ENCODE measurements around the gene UBE2D2. TPM values are rescaled to one million over a fixed set of nuclear protein-coding genes. Genes with fewer than 3 reads are reported as not detected.

The UBE2D2 gene
- total RNA-seq, 3 donors from 2014 or later, result 139 to 145 (median 140) TPM

DNA sequence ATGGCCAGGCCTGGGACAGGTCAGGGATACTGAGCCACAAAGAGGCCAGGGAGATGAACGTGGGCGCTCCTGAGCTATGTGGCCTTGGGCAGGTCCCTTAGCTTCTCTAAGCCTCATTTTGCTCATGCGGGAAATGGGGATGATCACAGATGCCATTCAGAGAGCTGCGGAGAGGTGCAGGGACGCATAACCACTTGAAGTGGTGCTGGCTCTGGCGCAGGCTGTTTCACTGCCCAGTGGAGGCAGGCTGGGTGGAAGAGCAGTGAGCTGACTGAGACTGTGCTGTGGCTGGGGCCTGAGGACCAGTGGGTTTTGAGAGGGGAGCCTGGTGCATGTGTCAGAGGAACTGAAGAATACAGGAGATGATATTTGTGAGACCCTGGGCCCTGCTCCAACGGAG lies 105.4 kb downstream of the UBE2D2 start:
- TF ChIP-seq, protein P1, sequence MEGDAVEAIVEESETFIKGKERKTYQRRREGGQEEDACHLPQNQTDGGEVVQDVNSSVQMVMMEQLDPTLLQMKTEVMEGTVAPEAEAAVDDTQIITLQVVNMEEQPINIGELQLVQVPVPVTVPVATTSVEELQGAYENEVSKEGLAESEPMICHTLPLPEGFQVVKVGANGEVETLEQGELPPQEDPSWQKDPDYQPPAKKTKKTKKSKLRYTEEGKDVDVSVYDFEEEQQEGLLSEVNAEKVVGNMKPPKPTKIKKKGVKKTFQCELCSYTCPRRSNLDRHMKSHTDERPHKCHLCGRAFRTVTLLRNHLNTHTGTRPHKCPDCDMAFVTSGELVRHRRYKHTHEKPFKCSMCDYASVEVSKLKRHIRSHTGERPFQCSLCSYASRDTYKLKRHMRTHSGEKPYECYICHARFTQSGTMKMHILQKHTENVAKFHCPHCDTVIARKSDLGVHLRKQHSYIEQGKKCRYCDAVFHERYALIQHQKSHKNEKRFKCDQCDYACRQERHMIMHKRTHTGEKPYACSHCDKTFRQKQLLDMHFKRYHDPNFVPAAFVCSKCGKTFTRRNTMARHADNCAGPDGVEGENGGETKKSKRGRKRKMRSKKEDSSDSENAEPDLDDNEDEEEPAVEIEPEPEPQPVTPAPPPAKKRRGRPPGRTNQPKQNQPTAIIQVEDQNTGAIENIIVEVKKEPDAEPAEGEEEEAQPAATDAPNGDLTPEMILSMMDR (IDR thresholded peaks at IDR 0.05), result no peak
- no peak for ATAC-seq
- H3K4me1 ChIP-seq (ENCODE audit: low read depth), result peaks cover 9% of the 10 kb centered on the region
- no peak overlapping the region for H3K4me3 ChIP-seq
- no peaks in the 10 kb centered on the region for H3K36me3 ChIP-seq (ENCODE audit: low read depth)
- DNase-seq, result no peak
- intact Hi-C loops (cut with DNase I, micrococcal nuclease), result no loop called here
- H3K9me3 ChIP-seq, result no peaks in the 10 kb centered on the region

DNA sequence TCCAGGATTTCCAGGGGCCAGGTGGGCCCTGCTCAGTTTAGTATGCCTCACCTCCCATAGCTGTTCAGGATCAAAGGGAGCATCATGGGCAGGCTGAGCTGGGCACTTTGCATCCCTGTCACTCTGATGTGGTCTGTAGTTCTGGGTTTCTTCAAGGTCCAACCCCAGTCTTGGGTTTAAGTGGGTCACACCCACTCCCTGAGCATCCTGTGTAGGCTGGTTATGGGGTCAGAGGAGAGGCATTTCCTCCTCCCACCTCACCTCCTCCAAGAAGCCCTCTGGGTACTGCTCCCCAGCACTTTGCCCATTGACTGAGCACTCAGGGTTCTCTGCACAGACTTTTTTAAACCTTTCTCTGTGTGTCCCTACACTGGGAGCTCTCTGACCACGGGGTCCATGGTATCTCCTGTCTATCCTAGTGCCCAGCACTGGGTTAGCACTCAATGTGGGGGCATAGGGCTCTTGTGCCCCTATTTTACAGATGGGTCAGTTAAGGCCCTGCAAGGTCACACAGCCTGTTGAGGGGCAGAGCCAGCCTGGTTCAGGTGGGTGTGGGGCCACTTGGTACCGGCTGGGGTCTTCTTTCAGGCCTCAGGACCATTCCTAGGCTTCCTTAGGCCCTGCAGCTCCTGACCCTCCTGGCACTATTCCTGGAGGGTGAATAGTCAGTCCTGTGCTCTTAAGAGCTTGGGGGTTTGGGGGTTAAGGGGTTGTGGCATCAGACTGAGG lies 106.0 kb downstream of the UBE2D2 start:
- Histone ChIP-seq H3K36me3 (ENCODE audit: low read depth) (no peaks in the 10 kb centered on the region), H3K9me3 (no peaks in the 10 kb centered on the region), H3K4me1 (ENCODE audit: low read depth) (peaks cover 9% of the 10 kb centered on the region), H3K4me3 (no peak overlapping the region)
- DNase-seq, result no peak
- TF ChIP-seq, protein P1 (IDR thresholded peaks at IDR 0.05), result no peak
- no peak for ATAC-seq
- intact Hi-C loops (cut with DNase I, micrococcal nuclease), result no loop called here

DNA sequence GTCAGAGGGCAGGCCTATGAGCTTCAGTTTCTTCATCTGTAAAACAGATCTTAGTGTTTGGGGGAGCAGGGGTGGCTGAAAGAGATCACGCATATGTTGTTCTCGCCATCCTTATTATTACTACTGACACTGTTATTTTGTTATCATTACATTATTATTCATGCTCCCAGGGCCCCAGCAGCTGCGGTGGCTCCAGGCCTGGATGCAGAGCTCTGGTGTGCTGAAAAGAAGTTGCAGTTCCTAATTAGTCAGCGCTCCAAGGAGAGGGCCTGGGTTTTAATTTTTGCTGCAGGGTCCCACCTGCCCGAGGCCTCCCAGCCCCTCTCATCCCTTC lies 106.6 kb downstream of the UBE2D2 start:
- TF ChIP-seq, protein P1 (IDR thresholded peaks at IDR 0.05), result no peak
- DNase-seq (no peak), ATAC-seq (no peak)
- no peak overlapping the region for H3K4me3 ChIP-seq
- no peaks in the 10 kb centered on the region for H3K9me3 ChIP-seq
- intact Hi-C loops (cut with DNase I, micrococcal nuclease), result no loop called here
- no peaks in the 10 kb centered on the region for H3K36me3 ChIP-seq (ENCODE audit: low read depth)
- peaks cover 9% of the 10 kb centered on the region for H3K4me1 ChIP-seq (ENCODE audit: low read depth)

DNA sequence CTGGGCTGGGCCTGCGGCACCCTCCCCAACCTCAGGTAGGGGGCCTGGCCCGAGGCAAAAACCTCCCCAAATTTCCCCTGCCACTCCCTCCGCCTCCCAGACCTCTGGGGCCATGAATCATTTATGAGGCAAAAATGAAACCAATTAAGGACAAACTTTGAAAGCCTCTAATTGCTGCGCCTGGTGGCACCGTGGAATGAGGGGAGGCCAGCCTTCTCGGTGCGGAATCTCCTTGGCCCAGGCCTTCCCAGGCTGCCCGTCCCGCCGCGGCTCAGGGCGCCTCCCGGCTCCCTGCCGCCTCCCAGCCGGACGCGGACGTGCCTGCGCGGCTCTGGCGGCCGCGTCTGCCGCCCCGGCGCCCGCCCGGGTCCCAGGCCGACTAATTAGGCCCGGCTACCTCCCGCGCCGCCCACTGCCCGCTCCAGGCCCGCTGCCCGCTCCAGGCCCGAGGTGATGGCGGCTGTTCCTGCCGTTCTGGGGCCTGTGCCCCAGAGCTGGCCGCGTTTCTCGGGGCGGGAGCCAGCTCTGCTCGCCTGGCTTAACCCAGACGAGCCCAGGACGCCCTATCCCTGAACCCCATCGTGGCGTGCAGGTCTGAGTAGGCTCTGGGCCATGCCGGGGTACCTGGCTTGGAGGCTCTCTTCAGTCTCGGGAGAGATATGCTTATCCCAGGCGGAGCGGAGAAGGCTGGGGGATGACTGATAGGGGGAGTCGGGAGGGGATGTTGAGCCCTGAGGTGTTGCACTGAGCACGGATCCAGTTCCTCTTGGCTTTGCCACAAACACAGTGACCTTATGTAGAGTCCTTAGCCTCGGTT lies 107.1 kb downstream of the UBE2D2 start:
- DNase-seq (no peak), ATAC-seq (peak; percentile 44)
- Histone ChIP-seq H3K4me1 (ENCODE audit: low read depth) (peaks cover 9% of the 10 kb centered on the region), H3K4me3 (peak overlapping the region; percentile 3), H3K36me3 (ENCODE audit: low read depth) (no peaks in the 10 kb centered on the region), H3K9me3 (no peaks in the 10 kb centered on the region)
- intact Hi-C loops (cut with DNase I, micrococcal nuclease), result no loop called here
- TF ChIP-seq, protein P1 (IDR thresholded peaks at IDR 0.05), result no peak

DNA sequence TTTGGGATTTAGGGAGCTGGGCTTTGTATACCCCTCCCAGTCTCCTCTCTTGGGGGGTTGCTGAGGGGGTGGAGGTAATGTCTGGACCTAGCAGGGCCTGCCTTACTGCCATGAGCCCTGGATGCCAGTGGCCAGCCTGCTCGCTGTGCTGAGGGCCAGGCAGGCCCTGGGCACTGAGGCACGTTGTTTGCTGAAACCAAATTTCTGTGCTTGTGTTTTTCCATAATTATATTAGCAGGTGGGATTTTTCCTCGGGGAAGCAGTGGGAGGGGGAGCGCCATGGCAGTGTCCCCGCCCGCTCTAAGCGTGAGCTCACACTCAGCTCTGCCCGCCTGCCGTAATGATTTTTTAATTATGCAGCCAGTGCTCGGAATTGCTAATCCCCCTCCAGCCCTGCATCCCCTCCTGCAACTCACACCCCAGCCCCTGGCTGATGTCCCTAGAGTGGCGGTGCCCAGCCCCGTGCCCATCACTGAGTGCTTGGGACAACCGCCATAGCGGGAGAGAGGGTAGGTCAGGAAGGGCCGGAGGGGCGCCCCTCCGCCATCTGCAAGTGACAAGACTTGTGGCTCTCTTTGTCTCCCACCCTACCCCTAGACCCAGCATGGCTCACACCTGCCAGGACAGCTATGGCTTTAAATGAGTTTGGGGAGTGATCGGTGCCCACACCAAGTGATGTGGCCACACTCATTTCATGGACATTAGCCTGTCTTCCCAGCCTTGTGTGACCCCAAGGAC lies 108.0 kb downstream of the UBE2D2 start:
- intact Hi-C loops (cut with DNase I, micrococcal nuclease), result no loop called here
- Histone ChIP-seq H3K9me3 (no peaks in the 10 kb centered on the region), H3K4me1 (ENCODE audit: low read depth) (peaks cover 10% of the 10 kb centered on the region), H3K4me3 (no peak overlapping the region), H3K36me3 (ENCODE audit: low read depth) (no peaks in the 10 kb centered on the region)
- ATAC-seq (no peak), DNase-seq (peak in 1 of 3 donors; percentile 51)
- TF ChIP-seq, protein P1 (IDR thresholded peaks at IDR 0.05), result no peak
